GM12878 (cell line): ENCODE results near the gene KHK. TPM values are rescaled to one million over a fixed set of nuclear protein-coding genes. Genes with fewer than 3 reads are reported as not detected.

ENCODE experiments used
- ASH2L ChIP-seq: fragments of 300-600, 200-600 bp; sonication (generic); IDR thresholded peaks from 2 replicates; pipeline ENCODE4 v1.6.1; 2017; ENCODE audit warnings: low read depth, mild to moderate bottlenecking, borderline replicate concordance
- ATF2 ChIP-seq: IDR thresholded peaks from 2 replicates; pipeline ENCODE4 v1.6.1; 2012; ENCODE audit warnings: low read length, inconsistent platforms
- BCL11A ChIP-seq: IDR thresholded peaks from 2 replicates; pipeline ENCODE4 v1.6.1; 2011; ENCODE audit warnings: low read depth, low read length
- BCLAF1 ChIP-seq: fragments of 450-650 bp; IDR thresholded peaks from 2 replicates; pipeline ENCODE4 v1.6.1; 2017; ENCODE audit warnings: antibody characterized with exemption, mild to moderate bottlenecking, moderate library complexity
- GABPA ChIP-seq: IDR thresholded peaks from 2 replicates; pipeline ENCODE4 v1.6.1; 2014; ENCODE audit warnings: antibody characterized with exemption, low read depth, mild to moderate bottlenecking, inconsistent platforms
- HDGF ChIP-seq: fragments of 450-650 bp; IDR thresholded peaks from 2 replicates; pipeline ENCODE4 v1.6.1; 2016; ENCODE audit warnings: antibody characterized with exemption
- KLF5 ChIP-seq: fragments of 450-650 bp; IDR thresholded peaks from 2 replicates; pipeline ENCODE4 v1.6.1; 2014; ENCODE audit warnings: mild to moderate bottlenecking; ENCODE audit not compliant: partially characterized antibody
- MEF2A ChIP-seq: IDR thresholded peaks from 2 replicates; pipeline ENCODE4 v1.6.1; 2011; ENCODE audit warnings: low read depth, mild to moderate bottlenecking, low read length, moderate library complexity; ENCODE audit not compliant: insufficient read depth
- MTA3 ChIP-seq: IDR thresholded peaks from 2 replicates; pipeline ENCODE4 v1.6.1; 2012; ENCODE audit warnings: low read length, inconsistent platforms, borderline replicate concordance
- PML ChIP-seq: IDR thresholded peaks from 2 replicates; pipeline ENCODE4 v1.6.1; 2012; ENCODE audit warnings: low read length, inconsistent platforms
- POLR2AphosphoS2 ChIP-seq: IDR thresholded peaks from 2 replicates; pipeline ENCODE4 v1.6.1; 2011; ENCODE audit warnings: low read depth, mild to moderate bottlenecking, low read length, improper control_type of control experiment, moderate library complexity
- PRDM15 ChIP-seq: fragments of 450-650 bp; formaldehyde crosslinking; IDR thresholded peaks from 2 replicates; pipeline ENCODE4 v1.4.0; 2020; ENCODE audit warnings: mild to moderate bottlenecking, moderate library complexity
- RCOR1 ChIP-seq: conservative IDR thresholded peaks from 2 replicates; pipeline ENCODE4 v1.6.1; 2012; ENCODE audit warnings: low read depth, low read length, improper control_type of control experiment
- SIN3A ChIP-seq: IDR thresholded peaks from 2 replicates; pipeline ENCODE4 v1.6.1; 2012; ENCODE audit warnings: low read depth, low read length, improper control_type of control experiment
- SMARCA5 ChIP-seq: fragments of 450-650 bp; IDR thresholded peaks from 2 replicates; pipeline ENCODE4 v1.6.1; 2017; ENCODE audit warnings: mild to moderate bottlenecking
- SP1 ChIP-seq: IDR thresholded peaks from one replicate; pipeline ENCODE4 v1.6.1; 2011; ENCODE audit warnings: low read depth, low read length
- SPI1 ChIP-seq: IDR thresholded peaks from 2 replicates; pipeline ENCODE4 v1.6.1; 2011; ENCODE audit warnings: low read depth, mild to moderate bottlenecking, low read length, moderate library complexity, borderline replicate concordance; ENCODE audit not compliant: insufficient read depth
- SUPT20H ChIP-seq: IDR thresholded peaks from 2 replicates; pipeline ENCODE4 v1.6.1; 2011; ENCODE audit warnings: low read depth, mild to moderate bottlenecking, low read length, moderate library complexity, borderline replicate concordance; ENCODE audit not compliant: control insufficient read depth
- ZBTB33 ChIP-seq: fragments of 450-650 bp; IDR thresholded peaks from 2 replicates; pipeline ENCODE4 v1.6.1; 2017; ENCODE audit warnings: mild to moderate bottlenecking
- ZNF622 ChIP-seq: fragments of 450-650 bp; IDR thresholded peaks from 2 replicates; pipeline ENCODE4 v1.6.1; 2017; ENCODE audit warnings: mild to moderate bottlenecking, inconsistent platforms
- polyA plus RNA-seq, 11 experiments: library from polyadenylated mRNA; depleted of rRNA in 4 of 11; unstranded in 6 of 11; stranded (reverse) in 5 of 11; fragments of >200 nt; fragmentation: Nextera tagmentation in 4 of 11; fragmentation: Illumina TruSeq in 1 of 11; extraction: Ambion mirVana in 4 of 11; extraction: Trizol in 1 of 11; gene quantifications; 1 replicate in 1 of 11; 2 replicates in 10 of 11; pipeline versions ENCODE4 v1.2.1 to v1.2.3, GENCODE V29; 2011 to 2016; ENCODE audit warnings: inconsistent platforms in 2 of 11, missing spikeins in 2 of 11, low read depth in 1 of 11
- total RNA-seq, 4 experiments: library from RNA; depleted of rRNA in 3 of 4; stranded (reverse); fragments of >200 nt in 3 of 4; fragmentation: Illumina TruSeq in 1 of 4; extraction: Trizol in 1 of 4; gene quantifications; 2 replicates each; pipeline versions ENCODE4 v1.2.1 to v1.2.3, GENCODE V29; 2013 to 2021

KHK gene
- total and polyA plus RNA-seq, 10 of the 15 experiments (the other 5 are each of a cell fraction or from before 2014, with no cell fraction given), result 0.31 to 11.8 (median 3.9) TPM

- TF ChIP-seq ZBTB33, result no peak
- peak; percentile 81 for TF ChIP-seq ATF2
- TF ChIP-seq SMARCA5, result peak; percentile 92
- no peak; the same call in 1 of the 2 replicates for TF ChIP-seq BCLAF1
- no peak for TF ChIP-seq BCL11A
- peak; percentile 8; the same call in 1 of the 2 replicates for TF ChIP-seq SPI1
- TF ChIP-seq GABPA, result peak; percentile 25; the same call in 1 of the 2 replicates
- TF ChIP-seq MEF2A, result 0 out of 2 replicates have a peak, but pooled peaks have one; percentile 58
- peak; percentile 92; the same call in 1 of the 2 replicates for TF ChIP-seq MTA3
- TF ChIP-seq HDGF, result peak; percentile 26; the same call in 1 of the 2 replicates
- TF ChIP-seq SP1, result peak; percentile 91
- TF ChIP-seq KLF5, result peak; percentile 88
- no peak for TF ChIP-seq PRDM15 (CRISPR knock-in tag)
- no peak for TF ChIP-seq SUPT20H
- TF ChIP-seq ZNF622, result no peak
- TF ChIP-seq SIN3A, result peak; percentile 84
- no peak for TF ChIP-seq RCOR1
- peak; percentile 66 for TF ChIP-seq POLR2AphosphoS2
- TF ChIP-seq PML, result peak; percentile 93; the same call in 1 of the 2 replicates
- TF ChIP-seq ASH2L, result no peak
These were observed 35.3 kb upstream of the KHK start, which contains the start of gene AGBL5 (continued) for GRCh38 chr2:27050996-27051901.
